ENCODE results near the gene CASP10. TPM values are rescaled to one million over a fixed set of nuclear protein-coding genes. Genes with fewer than 3 reads are reported as not detected.

CASP10 gene
- total RNA-seq, 1 donor from 2014 or later, result 10.7 TPM

- DNase-seq (ENCODE audit: low spot score), result no peak
These were observed 75.2 kb downstream of the CASP10 start for GRCh38 chr2:201257956-201258665.

- no peak for DNase-seq (ENCODE audit: low spot score)
These were observed 76.0 kb downstream of the CASP10 start for GRCh38 chr2:201258666-201259615.

DNA sequence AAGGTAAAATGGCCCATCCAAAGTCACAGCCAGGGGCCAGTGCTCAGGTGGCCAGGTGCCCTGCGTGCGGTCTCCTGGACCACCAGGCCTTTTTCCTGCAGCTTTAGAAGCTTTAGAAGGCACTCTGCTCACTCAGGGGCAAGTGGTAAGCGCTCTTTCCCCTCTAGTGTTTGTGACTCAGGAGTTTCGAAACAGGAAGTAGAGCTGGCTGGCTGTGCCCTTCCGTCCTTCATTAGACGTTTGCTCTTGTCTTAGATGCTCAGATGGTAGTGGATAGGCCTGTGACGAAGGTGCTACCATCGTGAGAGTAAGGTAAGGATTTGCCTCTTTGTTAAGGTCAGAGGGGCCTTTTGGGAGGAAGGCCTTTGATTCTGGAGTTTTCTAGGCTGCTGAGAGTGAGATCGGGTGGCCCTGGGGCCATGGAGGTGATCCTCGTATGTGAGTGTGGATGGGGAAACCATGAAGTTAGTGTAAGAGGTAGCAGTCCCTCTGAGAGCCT, 77.4 kb downstream of the CASP10 start, which contains the start of gene CASP8:
TSS of gene CASP8 (plus strand) at position 235 of the 499 bp plus-strand sequence. CDS start 5,951 bp downstream, outside the sequence.
- no peak for DNase-seq (ENCODE audit: low spot score)

DNA sequence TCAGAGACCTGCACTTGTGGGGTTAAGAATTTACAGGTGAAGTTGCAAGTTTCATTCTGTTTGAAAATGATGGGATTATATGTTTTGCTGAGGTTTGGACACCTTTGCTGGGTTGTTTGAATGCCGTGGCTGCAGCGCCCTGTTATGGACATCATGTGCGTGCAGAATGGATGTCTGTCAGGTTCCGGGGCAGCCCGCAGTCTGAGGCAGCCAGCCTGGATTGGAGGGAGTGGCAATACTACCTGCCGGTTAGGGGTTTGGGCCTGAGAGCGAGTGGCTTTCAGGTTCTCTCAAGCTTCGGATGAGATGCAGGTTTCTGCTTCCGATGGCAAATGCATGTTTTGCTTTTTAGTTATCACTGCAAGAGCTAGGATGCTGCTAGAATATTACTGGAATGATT, 78.5 kb downstream of the CASP10 start:
- DNase-seq (ENCODE audit: low spot score), result no peak

DNA sequence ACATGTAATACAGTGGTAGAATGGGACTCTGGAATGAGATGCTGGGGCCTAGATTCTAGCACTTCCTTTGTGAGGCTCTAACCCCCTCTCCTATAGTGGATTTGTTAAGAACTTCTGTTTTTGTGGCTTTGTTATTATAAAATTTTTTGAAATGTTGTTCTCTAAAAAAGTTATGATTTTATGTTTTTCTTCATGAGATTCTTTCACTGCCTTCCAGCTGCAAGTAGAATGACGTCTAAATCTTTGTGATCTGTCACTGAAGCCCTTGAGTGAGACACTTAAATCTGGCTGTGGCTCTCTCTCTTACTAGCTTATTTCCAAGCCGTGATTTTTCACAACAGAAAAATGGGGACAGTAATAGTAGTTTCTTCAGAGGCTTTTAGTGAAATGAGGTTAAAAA, 79.0 kb downstream of the CASP10 start:
- DNase-seq (ENCODE audit: low spot score), result no peak

- DNase-seq (ENCODE audit: low spot score), result no peak
These were observed 79.8 kb downstream of the CASP10 start for GRCh38 chr2:201262718-201263117.

DNA sequence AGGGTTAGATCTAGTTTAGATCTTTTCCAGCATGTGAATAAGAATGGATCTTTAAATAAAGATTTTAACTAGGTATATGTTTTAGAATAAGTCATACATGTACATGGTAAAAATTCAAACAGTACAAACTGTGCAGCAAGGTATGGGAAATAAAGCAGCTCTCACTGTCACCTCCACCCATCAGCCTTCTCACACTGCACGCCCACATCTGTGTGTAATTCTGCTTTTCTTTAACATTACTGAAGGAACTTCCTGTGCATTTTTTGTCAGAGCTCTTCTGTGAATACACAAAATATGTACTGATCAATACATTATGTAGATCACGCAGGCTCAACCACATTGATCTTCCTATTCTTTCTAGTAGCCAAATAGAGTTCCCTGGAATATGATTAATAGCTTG, 80.8 kb downstream of the CASP10 start:
- no peak for DNase-seq (ENCODE audit: low spot score)

GRCh38 chr2:201264472-201265173, 81.7 kb downstream of the CASP10 start:
- DNase-seq (ENCODE audit: low spot score), result no peak

GRCh38 chr2:201266629-201267028, 83.7 kb downstream of the CASP10 start:
- no peak for DNase-seq (ENCODE audit: low spot score)

DNA sequence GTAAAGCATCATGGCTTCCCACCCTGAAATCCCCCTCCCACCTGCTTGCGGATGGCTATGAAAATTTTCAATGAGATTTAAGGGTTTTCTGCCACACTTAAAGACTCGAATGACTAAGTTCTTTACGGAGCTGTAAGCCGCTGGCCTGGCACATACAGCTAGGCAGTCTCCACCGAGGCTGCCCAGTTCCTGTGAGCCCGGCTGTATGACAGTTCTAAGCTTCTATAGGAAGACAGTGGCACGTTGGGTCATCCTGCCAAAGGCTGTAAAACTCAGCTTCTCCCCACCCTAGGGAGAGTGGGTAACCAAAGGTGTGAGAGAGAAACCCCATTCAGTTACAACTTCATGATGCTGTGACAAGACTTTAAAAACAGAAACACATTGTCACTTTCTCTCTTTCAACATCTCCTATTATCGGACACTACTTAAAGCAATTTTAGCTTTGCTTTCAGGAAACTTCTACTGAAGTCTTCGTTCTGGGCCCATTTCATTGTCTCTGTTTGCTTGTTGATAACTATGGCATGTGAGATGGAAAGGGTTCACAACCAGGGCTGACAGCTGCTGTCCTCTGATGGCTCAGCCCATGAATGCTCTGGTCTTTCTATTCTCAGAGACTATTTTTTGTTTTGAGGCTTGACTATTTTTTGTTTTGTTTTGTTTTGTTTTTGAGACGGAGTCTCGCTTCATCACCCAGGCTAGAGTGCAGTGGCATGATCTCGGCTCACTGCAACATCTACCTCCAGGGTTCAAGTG, 84.5 kb downstream of the CASP10 start:
- DNase-seq (ENCODE audit: low spot score), result no peak

DNA sequence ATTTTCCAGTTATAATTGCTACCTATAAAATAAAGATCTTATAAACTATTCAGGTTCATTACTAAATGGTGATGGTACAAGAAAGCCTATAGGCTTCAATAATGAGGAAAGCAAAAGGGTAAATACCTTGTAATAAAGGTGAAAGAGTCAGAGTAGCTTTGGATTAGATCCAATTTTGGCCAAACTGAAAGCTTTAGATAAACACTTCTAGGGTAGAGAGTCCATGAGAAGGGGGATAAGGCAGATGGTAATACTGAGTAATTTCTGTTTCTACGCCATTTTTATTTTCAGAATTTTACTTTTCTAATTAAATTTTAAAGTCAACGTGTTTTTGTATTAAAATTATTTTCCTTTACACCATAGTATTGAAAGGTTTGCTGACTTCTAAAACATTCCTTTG, 86.8 kb downstream of the CASP10 start:
- no peak for DNase-seq (ENCODE audit: low spot score)

GRCh38 chr2:201270293-201271001, 87.5 kb downstream of the CASP10 start:
- no peak for DNase-seq (ENCODE audit: low spot score)

GRCh38 chr2:201271917-201272316, 89.0 kb downstream of the CASP10 start:
- DNase-seq (ENCODE audit: low spot score), result no peak

- no peak for DNase-seq (ENCODE audit: low spot score)
These were observed 90.5 kb downstream of the CASP10 start for GRCh38 chr2:201273330-201273983.

DNA sequence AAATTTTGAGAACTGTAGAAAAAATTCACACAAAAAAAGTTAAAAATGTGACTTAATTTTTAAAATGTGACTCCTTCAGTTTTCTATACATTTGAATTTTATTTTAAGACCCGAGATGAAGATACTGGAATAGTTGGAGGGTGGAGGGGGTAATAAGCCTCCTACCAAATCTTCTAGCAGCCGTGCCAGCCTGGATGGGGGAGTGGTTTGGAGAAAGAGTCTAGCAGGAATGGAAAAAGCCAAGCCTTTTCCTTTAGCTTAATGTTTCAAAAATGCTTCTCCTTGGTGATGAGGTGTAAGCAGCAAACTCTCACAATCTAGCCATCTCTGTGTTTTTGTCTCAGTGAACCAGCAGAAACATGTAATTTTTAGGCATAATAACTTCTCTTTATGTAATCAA, 92.1 kb downstream of the CASP10 start:
- DNase-seq (ENCODE audit: low spot score), result no peak

- DNase-seq (ENCODE audit: low spot score), result no peak
These were observed 93.0 kb downstream of the CASP10 start for GRCh38 chr2:201275990-201276389.

DNA sequence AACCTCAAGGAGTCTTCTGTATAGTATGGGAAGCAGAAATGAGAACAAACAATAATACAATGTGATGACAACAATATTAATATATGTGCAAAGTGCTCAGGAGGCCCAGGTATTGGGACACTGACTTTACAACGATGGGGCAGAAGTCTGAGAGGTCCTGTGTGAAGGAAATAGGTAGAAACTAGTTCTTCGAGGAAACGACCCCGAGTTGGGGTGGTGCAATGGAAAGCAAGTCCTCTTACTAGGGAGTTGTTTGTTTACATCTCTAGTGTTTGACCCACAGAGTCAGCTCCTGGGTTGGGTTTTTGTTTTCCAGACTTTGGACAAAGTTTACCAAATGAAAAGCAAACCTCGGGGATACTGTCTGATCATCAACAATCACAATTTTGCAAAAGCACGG, 93.6 kb downstream of the CASP10 start:
- no peak for DNase-seq (ENCODE audit: low spot score)
